ENCODE results near the gene PLD3. TPM values are rescaled to one million over a fixed set of nuclear protein-coding genes. Genes with fewer than 3 reads are reported as not detected.
A peak's percentile ranks its signal among the peaks of the same experiment; 100 is the strongest.

Gene PLD3
- 100 to 1,000 TPM; 108 to 372 (median 158) TPM for total RNA-seq

GRCh38 chr19:40348125-40348913, at the start of gene PLD3, which contains the start of gene C19orf47:
Gene PLD3, plus strand, starts transcription at chr19:40348695. Its CDS starts 17,789 bp downstream, at chr19:40366484.
Gene C19orf47, minus strand, starts transcription at chr19:40348397. Its CDS starts 6,540 bp downstream, at chr19:40341857.
- Histone ChIP-seq H3K27ac (peak within 1 kb of the TSS; percentile 75 to 80), H3K9me3 (no peaks in the 10 kb centered on the region), H3K27me3 (no peaks in the 10 kb centered on the region), H3K4me1 (peaks cover 0 to 5% of the 10 kb centered on the region in 2 donors), H3K36me3 (no peaks in the 10 kb centered on the region), H3K4me3 (peak within 1 kb of the TSS; percentile 55 to 76)
- intact Hi-C loops (cut with DNase I; ENCODE audit: low total_unique reads): no loop called here
- peak in 2 of 4 experiments; percentile 36 to 41 for TF ChIP-seq CTCF (IDR thresholded peaks at IDR 0.05)
- TF ChIP-seq POLR2A (IDR thresholded peaks at IDR 0.05): peak; percentile 81 to 84
- DNase-seq: peak; percentile 99

- Histone ChIP-seq H3K4me3 (no peak overlapping the region), H3K9me3 (no peaks in the 10 kb centered on the region), H3K27me3 (no peaks in the 10 kb centered on the region), H3K4me1 (no peaks in the 10 kb centered on the region), H3K36me3 (no peaks in the 10 kb centered on the region), H3K27ac (no peak overlapping the region)
- intact Hi-C loops (cut with DNase I; ENCODE audit: low total_unique reads): no loop called here
- no peak for DNase-seq
- TF ChIP-seq CTCF (IDR thresholded peaks at IDR 0.05): no peak
Measured at GRCh38 chr19:40300668-40301067, 47.8 kb upstream of the PLD3 start.

DNA sequence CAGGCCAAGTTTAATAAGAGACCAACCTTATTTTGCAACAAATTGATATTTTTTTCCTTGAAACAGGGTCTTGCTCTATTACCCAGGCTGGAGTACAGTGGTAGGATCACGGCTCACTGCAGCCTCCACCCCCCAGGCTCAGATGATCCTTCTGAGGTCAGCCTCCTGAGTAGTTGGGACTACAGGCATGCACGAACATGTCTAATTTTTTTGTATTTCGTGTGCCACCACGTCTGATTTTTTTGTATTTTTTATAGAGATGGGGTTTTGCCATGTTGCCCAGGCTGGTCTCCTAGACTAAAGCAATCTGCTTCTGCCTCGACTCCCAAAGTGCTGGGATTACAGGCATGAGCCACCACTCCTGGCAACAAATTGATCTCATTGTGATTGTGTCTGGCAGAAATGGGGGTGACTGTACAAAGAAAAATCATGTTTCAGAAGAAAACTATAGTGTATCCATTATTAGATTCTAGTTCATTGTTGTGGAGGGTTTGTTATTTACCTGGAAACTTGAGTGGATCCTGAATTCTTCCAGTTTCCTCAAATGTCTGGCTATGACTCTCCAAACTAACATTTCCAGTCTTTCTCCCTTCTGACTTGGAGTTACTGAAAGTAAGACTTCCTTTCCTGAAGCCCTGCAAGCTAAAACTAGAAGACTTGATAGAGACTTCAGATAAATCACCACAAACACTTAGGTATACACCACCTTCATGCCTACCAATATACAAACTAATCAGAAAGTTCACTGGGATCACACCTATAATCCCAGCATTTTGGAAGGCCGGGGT, 46.1 kb upstream of the PLD3 start:
- Histone ChIP-seq H3K27ac (no peak overlapping the region), H3K4me1 (no peaks in the 10 kb centered on the region), H3K4me3 (no peak overlapping the region), H3K27me3 (no peaks in the 10 kb centered on the region), H3K9me3 (no peaks in the 10 kb centered on the region), H3K36me3 (no peaks in the 10 kb centered on the region)
- DNase-seq: no peak
- TF ChIP-seq POLR2A (IDR thresholded peaks at IDR 0.05): no peak
- TF ChIP-seq CTCF (IDR thresholded peaks at IDR 0.05): no peak
- intact Hi-C loops (cut with DNase I; ENCODE audit: low total_unique reads): no loop called here

DNA sequence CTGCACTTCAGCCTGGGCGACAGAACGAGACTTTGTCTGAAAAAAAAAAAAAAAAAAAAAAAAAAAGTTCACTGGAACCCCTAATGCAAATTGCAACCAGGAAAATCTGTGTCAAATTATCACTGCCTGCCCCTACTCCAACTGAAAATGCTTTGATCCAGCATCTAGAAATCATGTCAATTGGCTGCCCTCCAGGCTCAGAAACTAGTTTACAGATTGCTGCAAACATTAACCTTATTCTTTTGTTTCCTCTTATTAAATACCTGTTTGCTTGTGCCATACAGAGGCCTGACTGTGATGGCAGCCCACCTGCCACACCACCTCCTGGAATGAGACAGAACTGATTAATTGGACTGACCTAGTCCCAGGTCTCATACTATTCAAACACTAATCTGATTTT, 44.7 kb upstream of the PLD3 start:
- Histone ChIP-seq H3K4me3 (no peak overlapping the region), H3K9me3 (no peaks in the 10 kb centered on the region), H3K27me3 (no peaks in the 10 kb centered on the region), H3K36me3 (no peaks in the 10 kb centered on the region), H3K27ac (no peak overlapping the region), H3K4me1 (no peaks in the 10 kb centered on the region)
- DNase-seq: no peak
- intact Hi-C loops (cut with DNase I; ENCODE audit: low total_unique reads): loop anchor here (2.0 kb wide), 1 partner anchor 77 kb away; the partner anchor contains the start of gene CCNP
- TF ChIP-seq POLR2A (IDR thresholded peaks at IDR 0.05) (no peak), CTCF (IDR thresholded peaks at IDR 0.05) (no peak)

DNA sequence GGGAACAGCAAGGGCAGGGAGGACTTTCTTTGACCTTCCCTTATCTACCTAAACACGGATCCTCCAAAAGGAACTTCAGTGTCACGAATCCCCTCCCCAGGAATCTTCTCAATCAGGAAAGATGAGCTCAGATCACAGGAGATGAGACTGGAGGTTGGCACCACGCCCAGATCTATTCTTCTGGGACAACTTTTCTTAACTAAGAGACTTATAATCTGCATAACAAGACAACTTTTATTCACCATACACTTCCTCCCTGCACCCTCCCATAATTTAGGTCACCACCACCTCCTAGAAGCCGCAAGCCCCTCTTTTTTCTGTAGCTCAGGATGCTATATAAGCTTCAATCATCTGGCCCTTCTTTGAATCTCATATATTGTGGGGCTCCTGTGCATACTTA, 44.2 kb upstream of the PLD3 start:
- H3K9me3 ChIP-seq: no peaks in the 10 kb centered on the region
- no peak for DNase-seq
- TF ChIP-seq POLR2A (IDR thresholded peaks at IDR 0.05) (no peak), CTCF (IDR thresholded peaks at IDR 0.05) (no peak)
- H3K27ac ChIP-seq: no peak overlapping the region
- intact Hi-C loops (cut with DNase I; ENCODE audit: low total_unique reads): loop anchor here (2.0 kb wide), 1 partner anchor 78 kb away; the partner anchor contains the start of gene CCNP
- no peaks in the 10 kb centered on the region for H3K27me3 ChIP-seq
- no peaks in the 10 kb centered on the region for H3K4me1 ChIP-seq
- H3K4me3 ChIP-seq: no peak overlapping the region
- H3K36me3 ChIP-seq: no peaks in the 10 kb centered on the region

Data from uterus (tissue), 4 donors.